ENCODE measurements around the gene VPS45.
"Not testable (repeated sequence)": the region's sequence is repeated elsewhere in the genome, so short reads cannot be mapped to it uniquely, and the experiment has no call there.

VPS45 gene

DNA sequence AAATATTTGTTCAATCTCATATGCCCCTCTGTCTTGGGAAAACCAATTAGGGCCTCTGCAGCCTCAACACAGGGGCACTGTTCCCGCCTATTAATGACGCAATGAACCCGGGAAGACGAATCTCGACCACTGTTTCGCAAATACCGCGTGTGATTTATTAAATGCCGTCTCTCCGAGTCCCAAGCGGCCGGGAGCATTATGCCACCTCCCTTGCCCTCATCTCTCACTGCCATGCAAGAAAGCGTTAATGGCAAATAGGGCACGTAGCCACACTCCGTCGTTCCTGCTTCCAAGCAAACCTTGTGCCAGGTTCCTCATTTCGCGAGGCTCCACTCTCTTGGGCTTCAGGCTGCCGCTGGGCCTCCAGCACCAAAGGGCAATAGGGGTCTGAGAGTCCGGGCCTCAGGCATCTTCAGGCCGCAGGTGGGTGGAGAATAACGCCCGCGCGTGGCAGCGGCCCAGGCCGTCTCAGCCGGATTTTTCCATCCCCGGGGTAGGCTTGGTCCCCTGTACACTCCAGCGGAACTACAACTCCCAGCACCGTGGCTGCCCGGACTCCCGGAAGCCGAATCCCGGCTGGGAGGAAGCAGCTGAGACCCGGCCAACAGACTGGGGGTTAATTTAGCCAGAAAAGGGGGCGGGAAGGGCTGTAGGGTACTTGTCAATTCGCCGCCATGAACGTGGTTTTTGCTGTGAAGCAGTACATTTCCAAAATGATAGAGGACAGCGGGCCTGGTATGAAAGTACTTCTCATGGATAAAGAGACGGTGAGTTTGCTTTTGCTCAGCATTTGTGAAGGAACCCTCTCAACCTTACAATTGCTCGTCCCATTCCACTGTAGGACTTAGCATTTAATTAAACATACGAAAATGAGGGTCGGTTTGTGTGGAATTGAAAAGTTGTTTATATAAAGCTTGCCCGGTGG is at the start of gene VPS45:
Gene VPS45 (plus strand): TSS at position 593 of the 925 bp plus-strand sequence. CDS start 82 bp downstream, at position 675.
- intact Hi-C loops (cut with DNase I), result loop anchor here (10.0 kb wide), 1 partner anchor 117 kb away; no protein-coding TSS in a partner anchor
- DNase-seq, result peak; percentile 84 to 97 (median 94)

DNA sequence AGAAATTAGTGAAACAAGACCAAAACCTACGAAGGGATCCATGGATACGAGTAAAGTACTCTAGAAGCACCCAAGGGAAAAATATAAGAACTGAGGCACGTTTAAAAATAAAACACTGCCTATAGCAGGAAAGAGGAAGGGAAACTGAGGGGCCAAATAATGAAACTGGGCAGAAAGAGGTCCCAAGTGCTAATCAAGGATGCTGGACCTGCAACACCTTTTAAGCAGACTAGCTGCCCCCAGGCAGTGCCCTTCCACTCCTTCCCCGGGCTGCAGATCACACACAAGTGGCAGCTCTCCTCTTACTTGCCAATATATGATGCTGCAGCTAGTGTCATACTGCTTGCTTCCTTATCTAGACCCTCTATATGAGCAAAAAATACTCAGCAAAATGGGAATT is 49.4 kb upstream of the VPS45 start:
- intact Hi-C loops (cut with DNase I), result no loop called here
- DNase-seq, result no peak

DNA sequence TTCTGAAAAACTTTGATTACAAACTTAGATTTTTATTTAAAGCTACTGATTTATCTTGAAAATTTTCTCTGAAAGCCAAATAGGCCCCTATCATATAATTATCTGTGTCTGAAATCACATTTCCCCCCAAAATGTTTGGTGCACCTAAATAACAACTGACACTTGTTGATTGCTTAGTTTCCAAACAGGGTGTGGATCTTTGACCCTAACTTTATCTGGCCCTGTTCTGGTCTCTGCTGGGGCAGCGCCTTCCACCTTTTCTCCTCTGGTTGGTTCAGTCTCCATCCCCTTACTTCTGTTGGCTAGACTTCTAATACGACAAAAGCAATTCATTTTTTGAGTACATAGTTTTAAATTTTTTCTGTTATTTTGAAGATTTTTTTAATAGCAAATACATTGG is 46.9 kb upstream of the VPS45 start:
- no peak for DNase-seq
- intact Hi-C loops (cut with DNase I), result no loop called here

GRCh38 chr1:150021191-150021694 is 46.3 kb upstream of the VPS45 start:
- DNase-seq, result no peak

DNA sequence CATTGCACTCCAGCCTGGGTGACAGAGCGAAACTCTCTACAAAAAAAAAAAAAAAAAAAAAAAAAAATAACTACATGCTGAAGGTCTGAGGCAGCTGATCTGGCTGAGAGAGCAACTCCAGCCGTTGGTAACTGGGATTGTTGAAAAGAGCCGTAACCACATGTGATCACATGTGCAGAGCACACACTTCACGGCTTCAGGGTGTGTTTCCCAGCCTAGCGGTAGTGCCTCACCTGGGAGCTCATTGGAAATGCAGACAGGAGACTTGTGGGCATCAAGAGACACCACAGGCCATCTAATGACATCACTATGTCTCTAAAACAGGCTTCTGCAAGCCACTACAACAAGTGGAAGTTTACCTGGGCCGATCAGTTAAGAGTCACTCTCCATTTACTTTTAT is 45.2 kb upstream of the VPS45 start:
- DNase-seq, result no peak
- intact Hi-C loops (cut with DNase I), result no loop called here

More at GRCh38 chr1:150021191-150021694, 46.3 kb upstream of the VPS45 start:
- intact Hi-C loops (cut with DNase I), result no loop called here

GRCh38 chr1:150024156-150024555 is 43.4 kb upstream of the VPS45 start:
- intact Hi-C loops (cut with DNase I), result no loop called here
- no peak for DNase-seq

DNA sequence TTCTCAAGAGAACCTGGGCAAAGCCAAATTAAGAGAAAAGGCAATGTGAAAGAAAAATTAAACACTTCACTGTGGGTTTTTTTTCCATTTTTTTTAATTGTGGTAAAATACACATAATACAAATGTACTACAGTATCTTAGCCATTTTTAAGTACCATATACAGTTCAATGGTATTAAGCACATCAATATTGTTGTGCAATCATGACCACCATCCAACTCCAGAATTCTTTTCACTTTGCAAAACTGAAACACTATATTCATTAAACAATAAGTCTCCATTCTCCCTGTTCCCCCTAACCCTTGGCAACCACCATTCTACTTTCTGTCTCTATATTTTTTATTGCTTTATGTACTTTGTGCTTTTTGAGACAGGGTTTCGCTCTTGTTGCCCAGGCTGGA is 39.3 kb upstream of the VPS45 start:
- DNase-seq, result no peak
- intact Hi-C loops (cut with DNase I), result no loop called here

GRCh38 chr1:150034336-150034735 is 33.2 kb upstream of the VPS45 start:
- intact Hi-C loops (cut with DNase I), result no loop called here
- DNase-seq, result no peak

DNA sequence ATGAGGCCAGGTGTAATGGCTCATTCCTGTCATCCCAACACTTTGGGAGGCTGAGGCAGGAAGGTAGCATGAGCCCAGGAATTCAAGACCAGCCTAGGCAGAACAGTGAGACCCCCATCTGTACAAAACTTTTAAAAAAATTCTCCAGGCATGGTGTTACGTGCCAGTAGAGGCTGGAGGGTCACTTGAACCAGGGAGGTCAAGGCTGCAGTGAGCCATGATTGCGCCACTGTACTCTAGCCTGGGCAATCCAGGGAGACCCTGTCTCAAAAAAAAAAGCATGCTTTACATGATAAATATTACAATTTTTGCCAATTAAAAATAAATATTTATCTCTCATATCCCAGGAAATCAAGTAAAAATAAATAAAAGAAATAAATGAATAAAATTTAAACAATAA is 17.6 kb upstream of the VPS45 start:
- DNase-seq, result no peak
- intact Hi-C loops (cut with DNase I), result loop anchor here (2.0 to 5.0 kb wide), 2 partner anchors 38 to 87 kb away; partner anchors contain the start of gene OTUD7B

GRCh38 chr1:150051089-150051373 is 16.5 kb upstream of the VPS45 start:
- intact Hi-C loops (cut with DNase I), result loop anchor here (5.0 kb wide), 1 partner anchor 39 kb away; the partner anchor contains the start of gene OTUD7B
- DNase-seq, result no peak

DNA sequence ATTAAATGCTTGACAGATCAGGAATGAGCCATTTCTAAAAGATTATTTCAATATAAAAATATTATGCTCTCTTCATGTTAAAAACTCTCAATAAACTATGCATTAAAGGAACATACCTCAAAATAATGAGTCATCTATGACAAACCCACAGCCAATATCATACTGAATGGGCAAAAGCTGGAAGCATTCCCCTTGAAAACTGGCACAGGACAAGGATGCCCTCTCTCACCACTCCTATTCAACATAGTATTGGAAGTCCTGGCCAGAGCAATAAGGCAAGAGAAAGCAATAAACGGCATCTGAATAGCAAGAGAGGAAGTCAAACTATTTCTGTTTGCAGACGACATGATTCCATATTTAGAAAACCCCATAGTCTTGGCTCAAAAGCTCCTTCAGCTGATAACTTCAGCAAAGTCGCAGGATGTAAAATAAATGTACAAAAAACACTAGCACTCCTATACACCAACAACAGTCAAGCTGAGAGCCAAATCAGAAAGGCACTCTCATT is 15.6 kb upstream of the VPS45 start:
- not testable (repeated sequence) for DNase-seq
- intact Hi-C loops (cut with DNase I), result loop anchor here (5.0 kb wide), 1 partner anchor 40 kb away; the partner anchor contains the start of gene OTUD7B

GRCh38 chr1:150053926-150054325 is 13.7 kb upstream of the VPS45 start:
- DNase-seq, result no peak
- intact Hi-C loops (cut with DNase I), result loop anchor here (5.0 kb wide), 1 partner anchor 42 kb away; the partner anchor contains the start of gene OTUD7B

DNA sequence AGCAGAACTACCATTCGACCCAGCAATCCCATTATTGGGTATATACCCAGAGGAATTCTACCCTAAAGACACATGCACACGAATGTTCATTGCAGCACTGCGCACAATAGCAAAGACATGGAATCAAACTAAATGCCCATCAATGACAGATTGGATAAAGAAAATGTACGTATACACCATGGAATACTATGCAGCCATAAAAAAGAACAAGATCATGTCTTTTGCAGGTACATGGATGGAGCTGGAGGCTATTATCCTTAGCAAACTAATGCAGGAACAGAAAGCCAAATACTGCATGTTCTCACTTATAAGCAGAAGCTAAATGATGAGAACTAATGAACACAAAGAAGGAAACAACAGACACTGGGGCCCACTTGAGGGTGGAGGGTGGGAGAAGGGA is 12.1 kb upstream of the VPS45 start:
- intact Hi-C loops (cut with DNase I); DNase-seq: not testable (repeated sequence)

DNA sequence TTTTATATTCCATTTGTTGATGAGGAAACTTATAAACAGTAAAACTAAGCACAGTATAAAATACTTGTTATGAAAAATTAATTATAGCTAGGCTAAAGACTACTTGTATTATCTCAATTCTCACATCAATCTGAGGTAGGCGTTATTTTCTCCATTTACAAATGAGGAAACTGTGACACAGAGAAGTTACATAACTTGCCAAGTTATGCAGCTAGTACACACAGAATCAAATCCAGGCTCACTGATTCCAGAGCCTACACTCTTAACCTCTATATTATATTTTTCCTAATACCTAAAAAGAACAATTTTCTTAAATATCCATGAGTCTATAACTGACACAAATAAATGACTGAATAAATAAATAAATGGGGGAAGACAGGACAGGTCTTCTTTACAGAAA is 11.2 kb upstream of the VPS45 start:
- no peak for DNase-seq
- intact Hi-C loops (cut with DNase I), result no loop called here

DNA sequence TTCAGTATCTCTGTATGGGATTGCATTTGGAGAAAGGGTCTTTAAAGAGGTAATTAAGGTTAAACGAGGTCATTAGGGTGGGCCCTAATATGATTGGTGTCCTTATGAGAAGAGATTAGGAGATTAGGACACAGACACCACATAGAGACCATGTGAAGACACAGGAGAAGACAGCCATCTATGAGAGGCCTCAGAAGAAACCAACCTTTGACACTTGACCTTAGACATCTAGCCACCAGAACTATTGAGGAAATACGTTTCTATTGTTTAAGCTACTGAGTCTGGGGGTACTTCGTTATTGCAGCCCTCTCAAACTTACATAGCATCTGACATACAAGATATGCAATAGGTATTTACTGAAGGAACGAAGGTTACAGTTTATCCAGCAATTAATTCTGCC is 7.3 kb upstream of the VPS45 start:
- no peak for DNase-seq
- intact Hi-C loops (cut with DNase I), result loop anchor here (10.0 kb wide), 1 partner anchor 125 kb away; no protein-coding TSS in a partner anchor

DNA sequence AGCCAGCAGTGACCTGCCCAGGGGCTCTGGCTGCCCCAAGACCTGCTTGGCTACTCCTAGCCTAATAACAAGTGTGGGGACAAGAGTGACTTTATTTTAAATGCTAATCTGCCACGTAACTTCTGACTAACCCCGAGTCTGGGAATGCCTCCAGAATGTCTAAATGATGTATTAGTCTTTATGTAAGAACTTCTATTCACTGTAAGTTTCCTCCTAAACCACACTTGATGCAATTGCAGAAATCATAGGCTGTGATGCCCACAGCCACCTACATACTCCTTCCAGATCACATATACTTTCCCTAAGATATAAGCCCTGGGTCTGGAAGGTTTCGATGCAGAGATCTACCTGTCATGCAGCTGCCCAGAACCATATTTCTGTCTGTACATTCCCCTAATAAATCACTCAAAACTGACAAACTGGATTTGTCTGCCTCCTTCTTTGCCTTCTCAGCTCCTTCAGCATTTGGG is 5.9 kb upstream of the VPS45 start:
- intact Hi-C loops (cut with DNase I), result loop anchor here (10.0 kb wide), 1 partner anchor 123 kb away; no protein-coding TSS in a partner anchor
- DNase-seq, result peak in 16 of 42 donors; percentile 13 to 74 (median 30)

DNA sequence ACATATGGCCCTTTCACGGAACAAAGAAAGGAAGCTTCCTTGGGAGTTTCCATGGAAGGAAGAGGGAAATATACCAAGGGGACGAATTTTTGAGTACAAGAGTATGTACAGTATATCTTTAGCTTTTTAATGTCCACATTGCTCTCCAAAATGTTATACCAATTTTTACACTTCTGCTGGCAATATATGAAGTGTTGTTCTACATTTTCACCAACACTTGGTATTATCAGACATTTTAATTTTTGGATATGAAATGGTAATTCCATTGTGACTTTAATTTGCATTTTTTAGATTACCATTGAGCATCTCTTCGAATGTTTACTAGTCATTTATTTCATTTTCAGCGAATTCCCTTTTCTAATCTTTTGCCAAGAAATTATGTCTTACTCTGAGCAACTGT is 5.5 kb upstream of the VPS45 start:
- intact Hi-C loops (cut with DNase I), result loop anchor here (10.0 kb wide), 1 partner anchor 123 kb away; no protein-coding TSS in a partner anchor

DNA sequence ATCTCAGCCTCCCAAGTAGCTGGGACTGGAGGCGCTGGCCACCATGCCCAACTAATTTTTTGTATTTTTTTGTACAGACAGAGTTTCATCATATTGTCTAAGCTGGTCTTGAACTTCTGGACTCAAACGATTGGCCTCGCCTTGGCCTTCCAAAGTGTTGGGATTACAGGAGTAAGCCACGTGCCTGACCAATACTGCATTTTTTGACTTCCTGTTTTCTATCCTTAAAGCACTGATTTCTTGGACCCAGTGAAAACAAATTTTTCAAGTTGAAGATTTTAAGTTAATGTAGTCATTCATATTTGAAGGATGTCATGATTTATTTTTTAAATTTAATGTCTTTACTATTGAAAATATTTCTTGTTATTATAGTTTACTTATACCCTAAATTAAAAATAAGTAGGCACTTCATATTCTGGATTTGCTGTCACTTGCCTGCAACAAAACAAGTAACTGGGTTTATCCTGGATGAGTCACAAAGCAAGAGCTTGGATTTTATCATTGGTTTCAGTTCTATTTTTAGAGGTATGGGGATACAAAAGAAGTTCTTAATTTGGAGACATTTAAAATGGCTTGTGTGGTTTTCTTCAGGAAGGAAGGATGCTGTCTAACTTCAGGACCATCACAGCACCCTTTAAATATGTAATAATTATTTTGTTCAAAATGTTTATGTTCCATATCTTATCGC is 2.2 kb upstream of the VPS45 start:
- no peak for DNase-seq
- intact Hi-C loops (cut with DNase I), result loop anchor here (10.0 kb wide), 1 partner anchor 119 kb away; no protein-coding TSS in a partner anchor

More for the DNA sequence above, 5.5 kb upstream of the VPS45 start:
- DNase-seq, result no peak

GRCh38 chr1:150066328-150066727 is 1.2 kb upstream of the VPS45 start:
- intact Hi-C loops (cut with DNase I), result loop anchor here (10.0 kb wide), 1 partner anchor 118 kb away; no protein-coding TSS in a partner anchor
- no peak for DNase-seq

All from head of caudate nucleus (tissue), 42 donors.